NOMO-1 treated with dmso at 0.1 percent for 144 hours (cell line): ENCODE data around the gene POFUT2.
"Not testable (repeated sequence)": the region's sequence is repeated elsewhere in the genome, so short reads cannot be mapped to it uniquely, and the experiment has no call there.

Experiments used
- DNase-seq: peaks from one replicate; lab custom pipeline; 2025; ENCODE audit not compliant: unreplicated experiment; lab: John Stamatoyannopoulos, UW

Gene POFUT2

DNA sequence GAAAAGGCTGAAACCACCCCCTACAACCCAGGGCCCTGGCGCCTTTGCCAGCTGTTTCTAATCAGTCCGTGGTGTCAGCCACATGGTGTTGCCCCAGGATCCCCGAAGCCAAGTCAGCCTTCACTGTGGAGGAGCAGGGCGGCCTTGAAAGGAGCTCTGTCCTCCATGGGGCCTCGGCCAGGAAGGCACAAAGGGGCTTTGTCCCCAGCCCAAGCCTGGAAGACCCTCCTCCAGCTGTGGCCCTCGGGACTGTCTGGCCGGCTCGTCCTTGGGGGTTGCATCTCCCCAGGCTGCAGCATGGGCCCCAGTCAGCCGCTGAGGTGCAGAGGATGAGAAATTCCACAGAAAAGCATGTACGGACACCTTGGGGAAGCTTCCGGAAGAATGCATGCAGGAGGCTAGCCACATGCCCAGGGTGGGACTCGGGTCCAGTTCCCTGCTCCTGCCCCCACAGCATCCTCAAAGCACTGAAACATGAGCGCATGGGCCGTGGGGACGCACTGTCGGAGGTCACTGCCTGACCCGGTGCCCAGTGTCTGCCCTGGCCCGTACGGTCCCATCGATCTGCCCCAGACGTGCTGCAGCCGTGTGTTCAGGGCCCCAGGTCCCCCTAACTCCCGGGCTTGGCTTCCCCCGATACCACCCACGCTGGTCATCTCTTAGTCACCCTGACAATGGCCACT, 38.6 kb upstream of the POFUT2 start:
- DNase-seq = no peak

DNA sequence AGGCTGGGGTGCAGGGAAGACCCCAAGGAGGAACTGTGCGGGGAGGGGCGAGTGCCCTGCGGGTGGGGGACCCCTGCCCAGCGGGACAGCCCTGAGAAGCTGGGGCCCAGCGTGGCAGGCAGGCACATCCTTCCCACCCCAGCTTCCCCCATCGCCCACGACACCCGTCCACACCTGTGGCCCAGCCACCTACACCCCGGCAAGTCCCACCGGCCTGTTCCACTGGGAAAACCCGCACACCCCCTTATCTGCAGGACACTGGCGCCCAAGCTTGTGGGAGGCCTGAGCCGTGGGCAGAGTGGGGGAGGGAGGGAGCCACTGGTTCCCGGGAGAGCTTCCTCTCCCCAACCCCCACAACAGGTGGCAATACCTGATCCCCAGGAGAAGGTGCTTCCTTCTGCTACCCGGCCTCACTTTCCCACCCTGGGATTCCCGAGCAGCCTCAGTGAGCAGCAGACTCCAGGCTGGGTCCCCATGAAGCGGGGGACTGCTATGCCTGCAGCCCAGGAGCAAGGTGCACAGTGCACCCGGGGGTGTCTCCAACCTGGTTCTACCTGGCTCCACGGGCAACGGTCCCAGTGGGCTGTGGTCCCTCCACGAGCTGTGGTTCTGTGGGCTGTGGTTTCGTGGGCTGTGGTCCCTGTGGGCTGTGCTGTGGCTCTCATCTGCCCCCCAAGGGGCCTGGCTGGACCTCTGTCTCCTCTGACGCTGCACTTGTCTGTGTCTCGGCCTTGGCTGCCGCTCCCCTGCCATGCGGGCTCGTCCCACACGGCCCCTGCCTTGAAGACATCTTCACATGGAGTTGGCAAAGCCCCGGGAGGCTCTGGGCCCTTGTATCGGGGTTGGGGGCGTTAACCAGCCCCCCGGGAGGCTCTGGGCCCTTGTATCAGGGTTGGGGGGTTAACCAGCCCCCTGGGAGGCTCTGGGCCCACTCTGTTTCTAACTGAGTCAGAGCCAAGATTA, 37.8 kb upstream of the POFUT2 start:
- no peak for DNase-seq

DNA sequence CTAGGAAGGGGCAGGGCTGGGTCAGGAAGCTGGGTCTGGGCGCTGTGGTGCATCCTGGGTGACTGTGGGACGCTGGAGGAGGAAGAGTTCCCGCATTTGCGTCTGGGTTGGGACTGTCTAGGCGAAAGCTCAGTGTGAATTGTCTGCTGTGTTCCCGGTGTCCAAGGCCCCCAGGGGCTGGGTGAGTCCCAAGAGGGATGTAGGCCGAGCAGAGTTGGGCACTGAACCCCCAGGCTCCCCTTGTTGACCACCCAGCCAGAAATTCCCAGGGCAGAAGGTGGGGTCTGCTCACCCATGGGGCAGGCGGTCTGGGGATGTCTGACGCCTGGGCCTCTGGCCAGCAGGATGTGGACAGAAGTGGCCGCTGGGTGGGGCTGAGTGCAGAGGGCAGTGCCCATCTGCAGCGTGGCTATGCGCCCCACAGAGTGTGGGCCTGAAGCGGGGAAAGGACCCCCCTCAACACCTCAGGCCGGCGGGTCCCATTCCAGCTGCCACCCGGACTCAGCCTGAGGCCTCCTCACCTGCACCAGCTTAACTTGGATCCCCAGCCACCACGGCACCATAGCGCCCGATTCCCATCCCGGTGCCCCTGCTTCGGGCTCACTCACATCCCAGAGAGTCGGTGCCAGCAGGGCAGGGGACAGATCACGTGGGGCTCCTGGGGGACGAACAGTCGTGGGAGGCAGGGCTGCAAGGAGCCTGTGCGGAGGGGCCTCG, 37.0 kb upstream of the POFUT2 start:
- DNase-seq = no peak

DNA sequence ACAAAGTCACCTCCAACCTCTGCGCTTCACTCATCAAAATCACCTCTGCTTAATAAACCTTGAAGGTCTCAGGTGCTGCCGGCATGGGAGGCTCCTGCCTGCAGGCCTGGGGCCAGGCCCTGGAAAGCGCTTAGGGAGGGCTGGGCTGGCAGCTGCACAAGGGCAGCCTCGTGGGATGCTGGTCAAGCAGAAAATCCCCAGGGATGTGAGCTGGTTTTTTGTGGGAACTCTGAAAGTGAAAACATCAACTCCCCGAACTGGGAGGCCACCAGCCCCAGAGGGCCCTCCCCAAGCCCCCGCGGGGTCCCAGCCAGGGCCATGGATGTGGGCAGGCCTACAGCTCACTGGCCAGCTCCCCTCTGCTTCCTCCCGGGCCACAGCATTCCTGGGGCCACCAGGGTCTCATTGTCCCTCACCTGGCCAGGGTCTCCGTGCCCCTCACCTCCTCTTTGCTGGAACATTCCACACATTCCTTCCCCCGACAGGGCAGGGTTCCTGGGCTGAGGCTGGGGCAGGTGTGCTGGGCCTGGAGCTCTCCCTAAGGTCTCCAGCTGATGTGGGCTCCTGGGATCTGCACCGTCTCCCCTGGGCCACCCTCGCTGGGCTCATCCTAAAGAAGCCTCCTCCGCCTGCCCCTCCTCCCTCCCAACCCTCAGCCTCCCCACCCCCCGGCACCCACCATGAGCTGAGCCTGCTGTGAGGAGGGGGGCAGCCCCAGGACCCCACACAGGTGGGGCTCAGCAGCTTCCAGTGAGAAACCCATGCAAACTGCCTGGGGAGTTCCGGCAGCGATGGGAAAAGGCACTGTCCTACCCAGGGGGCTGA, 36.0 kb upstream of the POFUT2 start:
- DNase-seq = no peak

DNA sequence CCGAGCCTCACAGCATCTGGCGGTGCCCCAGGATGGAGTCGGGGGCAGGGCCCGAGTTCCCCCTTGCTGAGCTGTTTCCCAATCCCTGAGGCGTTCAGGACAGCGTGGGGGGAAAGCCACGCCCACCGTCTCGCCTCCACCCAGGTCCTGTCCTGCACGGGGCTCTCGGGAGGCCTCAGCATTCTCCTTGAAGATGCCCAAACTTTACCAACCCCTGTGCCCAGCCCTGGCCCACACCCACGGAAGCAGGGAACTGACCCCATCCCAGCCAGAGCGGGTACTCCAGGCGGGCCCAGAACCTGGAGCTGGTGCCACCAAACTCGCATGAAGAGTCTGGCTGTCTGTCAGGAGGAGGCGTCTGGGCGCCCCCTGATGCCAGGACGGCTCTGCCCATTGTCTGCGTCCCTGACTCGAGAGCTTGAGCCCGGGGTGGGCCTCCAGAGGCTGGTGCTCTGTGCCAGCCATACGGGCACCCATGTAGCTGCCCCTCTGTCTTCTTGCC, 35.3 kb upstream of the POFUT2 start:
- no peak for DNase-seq

DNA sequence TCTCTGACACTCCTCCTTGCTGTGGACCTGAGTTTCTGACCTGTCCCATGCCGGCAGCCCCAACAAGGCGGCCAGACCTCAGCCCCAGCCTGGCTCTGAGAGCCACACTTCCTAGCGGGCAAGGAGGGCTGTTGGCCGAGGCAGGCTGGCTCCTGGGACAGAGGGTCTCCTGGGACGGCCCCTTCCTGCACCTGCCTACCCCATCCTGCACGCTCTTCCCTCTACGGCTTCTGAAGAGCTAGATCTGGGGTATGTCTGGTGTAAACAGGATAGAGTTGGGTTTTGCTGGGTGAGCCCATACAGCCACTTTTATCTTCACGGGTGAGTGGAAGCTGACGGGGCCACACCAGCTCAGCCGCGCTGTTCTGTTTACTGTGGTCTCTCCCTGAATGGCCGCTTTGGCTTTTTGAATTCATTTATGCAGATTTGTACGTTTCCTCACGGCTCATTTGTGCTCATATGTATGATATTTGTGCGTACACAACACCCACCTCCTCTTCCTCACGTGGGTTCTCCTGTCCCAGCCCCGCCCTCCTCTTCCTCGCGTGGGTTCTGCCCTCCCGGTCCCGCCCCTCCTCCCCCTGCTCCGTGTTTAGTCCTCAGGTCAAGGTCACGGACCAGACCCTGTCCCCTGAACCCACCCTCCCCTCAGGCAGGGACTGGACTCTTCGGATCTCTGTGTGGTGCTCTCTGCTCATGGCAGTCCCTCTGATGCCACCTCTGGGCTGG, 34.7 kb upstream of the POFUT2 start:
- DNase-seq = no peak

DNA sequence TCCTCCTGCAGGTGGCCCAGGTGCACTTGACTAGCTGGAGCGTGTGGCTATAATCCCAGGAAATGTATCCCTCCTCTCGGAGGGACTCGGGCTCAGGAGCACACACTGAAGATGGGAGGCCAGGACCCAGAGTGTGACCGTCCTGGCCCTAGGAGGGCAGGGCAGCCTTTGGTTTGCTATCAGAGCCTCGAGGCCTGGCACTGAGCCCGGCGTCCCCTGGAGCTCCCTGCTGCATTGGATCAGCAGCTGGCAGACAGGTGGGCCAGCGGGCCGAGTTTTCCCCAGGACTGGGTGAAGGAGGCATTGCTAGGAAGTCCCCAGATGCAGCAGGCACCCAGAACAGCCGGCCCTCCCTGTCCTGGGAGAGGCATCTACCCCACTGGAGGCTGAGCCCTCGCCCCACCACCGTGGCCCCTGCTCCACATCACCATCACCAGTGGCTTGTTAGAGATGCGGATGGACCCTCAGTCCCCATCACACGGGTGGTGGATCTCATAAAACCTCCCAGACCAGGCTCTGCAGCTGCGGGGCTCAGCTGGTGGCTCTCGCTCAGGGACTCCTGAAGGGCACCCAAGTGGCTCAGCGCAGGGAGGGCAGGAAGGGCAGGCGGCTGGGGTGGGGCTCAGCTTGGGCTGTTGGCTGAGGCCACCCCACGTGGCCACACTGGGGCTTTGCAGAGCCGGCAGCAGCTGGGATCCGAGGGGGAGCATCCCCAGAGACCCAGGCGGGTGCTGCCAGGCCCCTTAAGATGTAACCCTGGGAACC, 32.7 kb upstream of the POFUT2 start:
- DNase-seq = no peak

DNA sequence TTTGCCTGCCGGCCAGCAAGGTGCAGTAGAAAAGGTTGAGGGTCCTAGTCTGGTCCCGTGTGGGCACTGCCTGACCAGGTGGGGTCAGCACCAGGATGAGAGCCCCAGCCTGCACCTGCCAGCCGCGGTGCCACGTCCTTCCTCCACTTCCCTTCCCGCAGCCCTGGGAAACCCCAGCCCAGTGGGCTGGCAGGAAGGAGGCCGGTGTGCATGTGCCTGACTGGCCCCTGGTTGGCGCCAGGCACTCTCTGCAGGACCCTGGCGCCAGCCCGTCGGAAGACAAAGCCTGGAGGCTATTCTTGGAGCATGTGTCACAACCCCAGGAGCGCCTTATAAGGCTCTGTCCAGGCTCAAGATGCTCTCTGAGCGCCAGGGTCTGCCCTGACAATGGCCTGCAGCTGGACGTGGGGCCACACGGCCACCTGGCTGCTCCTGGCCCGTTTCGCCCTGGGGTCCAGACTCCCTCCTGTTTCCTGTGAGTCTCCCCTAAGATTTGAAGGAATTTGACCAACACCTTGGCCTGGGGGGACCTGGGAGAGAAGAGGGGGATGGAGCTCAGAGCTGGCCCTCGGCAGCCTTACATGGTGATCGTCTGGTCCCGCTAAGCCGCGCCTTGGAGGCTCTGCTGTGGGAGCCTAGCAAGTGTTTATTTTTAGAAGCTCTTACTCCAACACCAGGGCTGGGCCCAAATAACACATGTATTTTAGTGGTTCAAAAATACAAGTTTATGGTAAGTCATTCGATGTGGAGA, 31.9 kb upstream of the POFUT2 start:
- no peak for DNase-seq

DNA sequence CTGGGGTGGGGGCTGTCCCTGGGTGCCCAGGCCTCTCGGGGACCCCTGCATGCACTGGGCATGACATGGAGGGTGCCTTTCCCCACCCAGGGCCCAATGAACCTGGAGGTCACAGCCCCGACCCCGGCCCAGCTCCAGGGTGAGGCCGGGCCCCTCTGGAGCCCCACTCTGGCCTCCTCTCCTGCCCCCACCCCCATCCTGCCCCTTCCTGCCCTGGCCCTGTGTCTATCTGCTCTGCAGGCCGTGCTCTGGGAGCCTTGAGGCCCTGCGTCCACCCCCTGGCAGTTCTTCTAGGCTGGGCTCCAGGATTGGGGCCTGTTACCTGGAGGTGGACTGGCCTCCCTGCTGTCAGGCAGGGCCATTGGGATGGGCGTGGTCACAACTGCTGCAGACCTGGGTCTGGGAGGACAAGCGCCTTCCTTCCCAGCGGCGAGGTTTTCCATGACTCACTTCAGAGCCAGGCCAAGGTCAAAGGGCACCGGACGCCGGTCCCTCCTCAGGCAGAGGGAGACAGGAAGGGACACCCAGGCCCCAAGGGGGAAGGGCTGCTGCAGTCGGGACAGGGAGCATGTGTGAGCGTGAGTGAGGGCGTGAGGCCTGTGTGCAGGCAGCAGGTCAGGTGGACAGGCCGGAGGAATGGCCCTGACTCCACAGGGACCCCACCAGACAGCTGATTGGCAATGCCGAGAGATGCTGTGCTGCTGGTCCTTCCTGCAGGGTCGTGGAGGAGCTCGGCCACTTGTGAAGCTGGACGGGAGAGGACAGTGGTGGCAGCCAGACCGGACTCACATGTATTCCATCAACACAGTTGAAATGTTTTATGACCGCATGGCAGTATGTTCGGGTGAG, 31.1 kb upstream of the POFUT2 start:
- no peak for DNase-seq

DNA sequence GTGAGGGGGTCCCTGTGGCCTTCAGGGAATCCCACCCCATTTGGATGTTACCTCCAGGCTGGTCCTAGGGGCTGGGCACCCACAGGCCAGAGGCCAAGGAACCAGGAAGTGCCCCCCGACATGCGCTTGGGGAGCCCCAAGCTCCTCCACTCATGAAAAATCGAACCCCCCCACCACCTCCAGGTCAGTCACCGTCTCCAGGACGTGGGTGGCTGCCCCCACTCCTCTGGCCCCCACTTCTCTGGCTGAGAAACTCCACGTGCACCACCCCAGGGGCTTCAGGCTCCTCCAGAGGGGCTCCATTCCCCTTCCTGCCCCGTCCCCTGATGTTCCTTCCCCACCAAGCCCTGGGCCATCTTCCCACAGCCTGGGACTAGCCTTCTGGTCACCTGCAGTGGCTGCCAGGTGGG, 30.5 kb upstream of the POFUT2 start:
- no peak for DNase-seq

DNA sequence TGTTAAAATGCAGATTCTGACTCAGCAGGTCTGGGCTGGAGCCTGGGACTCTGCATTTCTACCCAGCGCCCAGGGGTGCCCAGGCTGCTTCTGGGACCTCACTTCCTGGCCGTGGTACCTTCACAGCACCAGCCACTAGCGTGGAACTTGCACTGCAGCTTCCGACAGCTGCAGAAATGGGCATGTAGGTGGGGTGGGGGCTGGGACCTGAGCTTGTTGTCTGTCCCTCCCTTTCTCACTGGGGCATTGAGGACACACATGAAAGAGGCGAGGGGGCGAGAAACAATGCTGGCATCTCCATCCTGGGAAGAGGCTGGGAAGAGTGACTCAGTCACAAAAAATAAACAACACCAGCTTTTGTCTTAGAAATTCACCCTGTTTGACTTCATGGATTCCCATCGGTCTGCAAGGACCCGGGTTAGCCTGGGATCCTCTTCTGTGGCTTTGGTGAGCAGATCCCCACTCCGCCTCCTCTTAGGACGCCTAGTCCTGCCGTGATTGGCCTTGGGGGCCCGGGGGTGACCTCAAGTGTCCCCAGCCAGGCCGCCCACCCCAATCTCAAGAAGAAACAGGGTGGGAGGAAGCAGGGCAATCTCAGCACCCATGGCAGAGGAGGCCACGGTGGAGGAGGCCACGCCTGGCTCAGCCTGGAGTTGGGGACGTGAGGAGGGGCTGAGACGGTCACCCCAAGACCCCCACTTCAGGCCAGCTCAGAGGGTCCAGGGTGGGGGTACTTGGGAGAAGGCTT, 29.9 kb upstream of the POFUT2 start:
- no peak for DNase-seq

DNA sequence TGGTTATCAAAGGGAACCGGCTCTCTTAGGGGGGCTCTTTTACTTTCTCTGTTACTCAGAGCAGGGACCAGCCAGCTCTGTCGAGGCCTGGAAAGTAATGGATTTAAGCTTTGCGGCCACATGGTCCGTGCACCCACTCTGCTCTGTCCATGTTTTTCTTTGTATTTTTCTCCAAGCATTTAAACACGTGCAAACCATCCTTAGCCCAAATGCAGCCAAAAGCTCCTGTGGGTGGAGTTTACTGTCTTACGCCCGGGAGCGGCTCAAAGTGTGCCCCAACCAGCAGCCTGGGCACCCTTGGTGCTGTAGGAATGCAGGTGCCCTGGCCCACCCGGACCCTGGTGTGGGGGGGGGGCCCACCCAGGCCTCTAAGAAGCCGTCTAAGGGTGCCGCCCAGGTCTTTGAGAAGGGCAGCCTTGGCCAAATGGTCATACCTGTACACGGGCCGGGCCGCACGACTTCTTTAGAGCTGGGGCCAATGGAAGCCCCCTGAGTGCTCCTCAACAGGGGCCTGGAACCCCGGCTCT, 29.2 kb upstream of the POFUT2 start:
- no peak for DNase-seq

DNA sequence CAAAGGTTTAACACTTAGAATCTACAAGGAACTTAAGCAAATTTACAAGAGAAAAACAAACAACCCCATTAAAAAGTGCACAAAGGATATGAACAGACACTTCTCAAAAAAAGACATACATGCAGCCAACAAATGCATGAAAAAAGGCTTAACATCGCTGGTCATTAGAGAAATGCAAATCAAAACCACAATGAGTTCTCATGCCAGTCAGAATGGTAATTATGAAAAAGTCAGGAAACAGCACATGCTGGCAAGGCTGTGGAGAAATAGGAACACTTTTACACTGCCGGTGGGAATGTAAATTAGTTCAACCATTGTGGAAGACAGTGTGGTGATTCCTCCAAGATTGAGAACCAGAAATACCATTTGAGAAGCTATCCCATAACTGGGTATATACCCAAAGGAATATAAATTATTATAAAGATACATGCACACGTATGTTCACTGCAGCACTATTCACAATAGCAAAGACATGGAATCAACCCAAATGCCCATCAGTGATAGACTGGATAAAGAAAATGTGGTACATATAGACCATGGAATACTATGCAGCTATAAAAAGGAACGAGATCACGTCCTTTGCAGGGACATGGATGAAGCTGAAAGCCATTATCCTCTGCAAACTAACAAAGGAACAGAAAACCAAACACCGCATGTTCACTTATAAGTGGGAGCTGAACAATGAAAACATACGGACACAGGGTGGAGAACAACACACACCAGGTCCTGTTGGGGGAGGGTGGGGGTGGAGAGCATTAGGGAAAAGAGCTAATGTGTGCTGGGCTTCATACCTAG, 28.2 kb upstream of the POFUT2 start:
- not testable (repeated sequence) for DNase-seq

DNA sequence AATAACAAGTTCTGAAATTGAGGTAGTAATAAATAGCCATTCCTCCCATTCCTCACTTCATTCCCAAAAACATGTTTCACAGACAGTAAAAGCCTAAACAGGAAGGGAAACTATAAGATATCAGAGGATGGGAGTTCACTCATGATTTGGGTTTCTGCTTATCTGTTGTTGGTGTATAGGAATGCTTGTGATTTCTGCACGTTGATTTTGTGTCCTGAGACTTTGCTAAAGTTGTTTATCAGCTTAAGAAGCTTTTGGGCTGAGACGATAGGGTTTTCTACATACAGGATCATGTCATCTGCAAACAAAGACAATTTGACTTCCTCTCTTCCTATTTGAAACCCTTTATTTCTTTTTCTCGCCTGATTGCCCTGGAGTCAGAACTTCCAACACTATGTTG, 26.0 kb upstream of the POFUT2 start:
- no peak for DNase-seq

DNA sequence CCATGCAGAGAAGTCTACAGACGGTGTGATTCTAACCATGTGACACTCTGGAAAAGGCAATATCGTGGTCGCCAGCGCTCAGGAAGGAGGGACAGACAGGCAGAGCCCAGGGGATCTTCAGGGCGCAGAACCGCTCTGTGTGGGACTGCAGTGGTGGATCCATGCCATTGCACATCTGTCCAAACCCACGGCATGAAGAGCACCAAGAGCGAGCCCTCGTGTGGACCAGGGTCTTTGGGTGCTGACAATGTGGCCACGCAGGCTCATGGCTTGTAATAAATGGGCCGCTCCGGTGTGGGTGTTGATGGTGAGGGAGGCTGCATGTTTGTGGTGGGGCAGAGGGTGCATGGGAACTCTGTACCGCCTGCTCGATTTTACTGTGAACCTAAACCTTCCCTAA, 25.3 kb upstream of the POFUT2 start:
- no peak for DNase-seq

DNA sequence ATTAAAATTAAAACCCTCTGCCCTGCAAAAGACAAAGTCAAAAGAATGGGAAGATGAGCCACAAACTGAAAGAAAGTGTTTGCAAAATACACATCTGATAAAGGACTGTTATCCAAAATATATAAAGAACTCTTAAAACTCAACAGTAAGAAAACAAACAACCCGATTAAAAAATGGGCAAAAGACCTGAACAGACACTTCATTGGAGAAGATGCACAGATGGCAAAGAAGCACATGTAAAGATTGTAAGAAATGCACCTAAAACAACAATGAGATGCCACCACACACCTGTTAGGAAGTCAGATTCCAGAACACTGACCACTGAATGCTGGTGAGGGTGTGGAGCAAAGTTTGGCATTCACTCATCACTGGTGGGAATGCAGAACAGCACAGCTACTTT, 24.6 kb upstream of the POFUT2 start:
- DNase-seq = no peak
